Measurements from ENCODE around the gene RAMP1.

RAMP1 gene

GRCh38 chr2:237921967-237922492 lies 62.6 kb downstream of the RAMP1 start:
- TF ChIP-seq GABPA (IDR thresholded peaks at IDR 0.05; ENCODE audit: low read depth) (no peak), CTCF (IDR thresholded peaks at IDR 0.05; ENCODE audit: insufficient read depth, low read length) (no peak), POLR2AphosphoS5 (IDR thresholded peaks at IDR 0.05; ENCODE audit: low read depth) (no peak), SPI1 (IDR thresholded peaks at IDR 0.05; ENCODE audit: borderline replicate concordance, low read depth) (no peak), REST (IDR thresholded peaks at IDR 0.05; ENCODE audit: insufficient replicate concordance, low read depth) (no peak)
- Histone ChIP-seq H3K4me3 (replicated peaks; ENCODE audit: insufficient read depth, low read length) (no peak overlapping the region), H3K27me3 (ENCODE audit: insufficient read depth, poor library complexity, severe bottlenecking) (no peaks in the 10 kb centered on the region), H3K27ac (replicated peaks) (no peak overlapping the region)
- DNase-seq (ENCODE audit: low read depth in 1 of 2, low spot score in 1 of 2): no peak

GRCh38 chr2:237922641-237923361 lies 63.4 kb downstream of the RAMP1 start:
- Histone ChIP-seq H3K27me3 (ENCODE audit: insufficient read depth, poor library complexity, severe bottlenecking) (no peaks in the 10 kb centered on the region), H3K27ac (replicated peaks) (no peak overlapping the region), H3K4me3 (replicated peaks; ENCODE audit: insufficient read depth, low read length) (no peak overlapping the region)
- TF ChIP-seq POLR2AphosphoS5 (IDR thresholded peaks at IDR 0.05; ENCODE audit: low read depth): no peak
- no peak for TF ChIP-seq CTCF (IDR thresholded peaks at IDR 0.05; ENCODE audit: insufficient read depth, low read length)
- no peak for TF ChIP-seq GABPA (IDR thresholded peaks at IDR 0.05; ENCODE audit: low read depth)
- no peak for TF ChIP-seq SPI1 (IDR thresholded peaks at IDR 0.05; ENCODE audit: borderline replicate concordance, low read depth)
- no peak for TF ChIP-seq REST (IDR thresholded peaks at IDR 0.05; ENCODE audit: insufficient replicate concordance, low read depth)
- DNase-seq (ENCODE audit: low read depth in 1 of 2, low spot score in 1 of 2): no peak

GRCh38 chr2:237923481-237924163 lies 64.2 kb downstream of the RAMP1 start:
- no peaks in the 10 kb centered on the region for H3K27me3 ChIP-seq (ENCODE audit: insufficient read depth, poor library complexity, severe bottlenecking)
- H3K4me3 ChIP-seq (replicated peaks; ENCODE audit: insufficient read depth, low read length): peak overlapping the region; percentile 5; the same call in 1 of the 2 replicates
- H3K27ac ChIP-seq (replicated peaks): no peak overlapping the region
- DNase-seq (ENCODE audit: low read depth in 1 of 2, low spot score in 1 of 2): peak; percentile 43 to 70
- TF ChIP-seq CTCF (IDR thresholded peaks at IDR 0.05; ENCODE audit: insufficient read depth, low read length) (peak; percentile 71), SPI1 (IDR thresholded peaks at IDR 0.05; ENCODE audit: borderline replicate concordance, low read depth) (no peak), GABPA (IDR thresholded peaks at IDR 0.05; ENCODE audit: low read depth) (no peak), REST (IDR thresholded peaks at IDR 0.05; ENCODE audit: insufficient replicate concordance, low read depth) (no peak), POLR2AphosphoS5 (IDR thresholded peaks at IDR 0.05; ENCODE audit: low read depth) (no peak)

Data from HL-60 (cell line).